Fibroblast of gingiva (primary cell): ENCODE data around the gene TLE3.

ENCODE experiments used
- DNase-seq: peaks from one replicate; pipeline ENCODE4 v3.0.0-alpha.2; 2011; ENCODE audit warnings: low read depth

The TLE3 gene

DNA sequence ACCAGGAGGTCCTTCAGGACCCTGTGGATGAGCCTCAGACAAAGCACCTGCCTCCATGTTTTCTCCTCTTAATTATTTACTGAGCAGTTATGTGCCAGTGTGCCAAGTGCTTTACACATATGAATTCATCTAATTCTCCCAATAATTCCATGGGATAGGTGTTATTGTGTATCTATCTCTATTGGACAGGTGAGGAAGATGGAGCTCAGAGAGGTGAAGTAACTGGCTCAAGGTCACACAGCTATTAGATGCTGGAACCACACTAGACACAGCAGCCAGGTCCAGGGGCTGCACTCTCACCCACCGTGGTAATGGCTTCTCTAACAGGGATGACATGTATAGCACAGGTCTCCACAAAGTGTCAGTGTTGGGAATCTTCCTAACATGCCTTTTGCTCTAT, 70.2 kb downstream of the TLE3 start:
- DNase-seq = no peak

- no peak for DNase-seq
These were observed 70.7 kb downstream of the TLE3 start for GRCh38 chr15:70026991-70027390.

DNA sequence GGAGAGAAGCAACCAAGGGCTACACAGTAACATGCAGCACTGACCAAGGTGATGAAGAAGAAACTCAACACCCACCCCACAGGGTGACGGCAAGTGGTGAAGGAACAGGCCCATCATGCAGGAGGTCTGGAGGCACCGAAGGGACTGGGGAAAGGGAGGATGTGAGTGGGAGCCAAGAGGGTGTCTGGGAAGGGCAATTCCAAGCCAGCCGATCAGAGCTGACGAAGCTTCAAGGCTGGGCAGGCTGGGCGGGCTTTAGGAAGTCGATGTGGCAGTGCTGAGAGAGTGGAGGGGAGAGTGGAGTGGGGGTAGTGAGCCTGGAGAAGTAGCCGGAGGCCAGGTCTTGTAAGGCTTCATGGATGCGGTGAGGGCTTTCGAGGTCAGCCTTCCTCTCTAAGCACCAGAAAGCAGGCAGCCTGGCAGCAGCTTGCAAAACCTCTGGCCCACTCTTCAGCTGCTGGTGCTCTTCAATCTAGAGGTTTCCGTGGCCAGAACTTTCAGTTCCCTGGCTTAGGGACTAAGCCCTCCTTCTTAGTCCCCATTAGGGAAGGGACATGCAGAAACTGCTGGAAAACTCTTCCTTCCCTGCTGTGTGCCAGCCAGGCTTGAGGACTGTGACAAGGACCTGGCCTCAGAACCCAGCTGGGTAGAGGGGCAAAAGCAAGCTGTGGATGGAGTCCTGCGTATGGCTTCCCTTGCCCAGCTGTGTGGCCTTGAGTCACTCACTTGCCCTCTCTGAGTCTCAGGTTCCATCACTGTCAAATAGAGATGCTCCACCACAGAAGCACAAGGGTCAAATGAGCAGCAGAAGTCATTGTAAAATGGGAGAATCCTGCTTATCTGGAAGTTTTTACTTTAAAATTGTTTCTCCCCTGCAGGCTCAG, 72.1 kb downstream of the TLE3 start:
- DNase-seq = peak; percentile 20

DNA sequence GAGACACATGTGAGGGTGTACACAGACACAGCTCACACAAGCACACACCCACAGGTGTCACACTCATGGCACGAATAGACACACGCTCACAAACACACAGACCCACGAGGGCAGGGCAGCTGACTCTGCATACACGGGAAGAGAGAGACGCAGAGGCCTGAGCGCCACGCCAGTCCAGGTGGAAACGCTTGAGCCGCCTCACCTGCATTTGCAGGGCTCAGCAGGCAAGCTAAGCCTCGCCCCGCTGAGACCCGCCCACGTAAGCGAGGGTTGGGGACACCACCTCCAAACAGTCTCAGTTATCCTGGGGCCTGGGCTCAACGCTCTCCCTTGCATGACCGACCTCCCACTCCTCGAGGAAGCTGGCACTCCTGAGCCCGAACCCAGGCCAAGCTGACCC, 73.2 kb downstream of the TLE3 start:
- DNase-seq = no peak

DNA sequence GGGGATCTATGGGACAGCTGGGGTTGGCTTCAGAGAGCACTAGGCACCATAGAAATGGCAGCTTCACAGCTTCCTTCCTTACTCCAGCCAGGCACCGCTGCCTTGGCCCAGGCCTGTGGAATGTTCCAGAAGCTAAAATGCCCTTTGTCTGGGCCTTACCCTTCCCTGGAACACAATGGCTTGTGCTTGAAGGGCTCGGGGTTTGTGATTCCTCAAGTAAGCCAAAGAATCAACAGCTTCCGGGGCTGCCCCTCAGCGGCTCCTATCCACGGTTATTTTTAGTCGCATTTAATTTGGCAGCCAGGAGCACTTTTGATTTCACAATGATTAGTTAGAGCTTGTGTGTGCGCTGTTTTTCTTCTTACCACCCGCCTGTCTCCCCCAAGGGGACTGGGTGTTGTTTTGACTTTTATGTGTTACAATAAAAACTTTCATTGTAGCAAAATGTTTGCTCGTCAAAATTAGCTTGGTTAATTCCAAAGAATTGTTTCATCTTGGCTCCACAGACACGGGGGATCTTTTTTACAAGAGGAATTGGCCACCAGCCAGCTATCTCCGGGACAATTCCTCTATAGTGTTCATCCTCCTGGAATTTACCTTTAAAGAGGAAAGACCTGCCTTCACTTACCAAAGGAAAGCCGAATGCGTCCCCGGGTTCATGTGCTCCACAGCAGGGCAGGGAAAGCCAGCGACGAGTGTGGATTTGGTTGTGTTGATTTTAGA, 73.8 kb downstream of the TLE3 start:
- peak; percentile 82 for DNase-seq

- peak; percentile 64 for DNase-seq
These were observed 74.5 kb downstream of the TLE3 start for GRCh38 chr15:70023064-70023768.

- no peak for DNase-seq
These were observed 77.5 kb downstream of the TLE3 start for GRCh38 chr15:70020229-70020628.

DNA sequence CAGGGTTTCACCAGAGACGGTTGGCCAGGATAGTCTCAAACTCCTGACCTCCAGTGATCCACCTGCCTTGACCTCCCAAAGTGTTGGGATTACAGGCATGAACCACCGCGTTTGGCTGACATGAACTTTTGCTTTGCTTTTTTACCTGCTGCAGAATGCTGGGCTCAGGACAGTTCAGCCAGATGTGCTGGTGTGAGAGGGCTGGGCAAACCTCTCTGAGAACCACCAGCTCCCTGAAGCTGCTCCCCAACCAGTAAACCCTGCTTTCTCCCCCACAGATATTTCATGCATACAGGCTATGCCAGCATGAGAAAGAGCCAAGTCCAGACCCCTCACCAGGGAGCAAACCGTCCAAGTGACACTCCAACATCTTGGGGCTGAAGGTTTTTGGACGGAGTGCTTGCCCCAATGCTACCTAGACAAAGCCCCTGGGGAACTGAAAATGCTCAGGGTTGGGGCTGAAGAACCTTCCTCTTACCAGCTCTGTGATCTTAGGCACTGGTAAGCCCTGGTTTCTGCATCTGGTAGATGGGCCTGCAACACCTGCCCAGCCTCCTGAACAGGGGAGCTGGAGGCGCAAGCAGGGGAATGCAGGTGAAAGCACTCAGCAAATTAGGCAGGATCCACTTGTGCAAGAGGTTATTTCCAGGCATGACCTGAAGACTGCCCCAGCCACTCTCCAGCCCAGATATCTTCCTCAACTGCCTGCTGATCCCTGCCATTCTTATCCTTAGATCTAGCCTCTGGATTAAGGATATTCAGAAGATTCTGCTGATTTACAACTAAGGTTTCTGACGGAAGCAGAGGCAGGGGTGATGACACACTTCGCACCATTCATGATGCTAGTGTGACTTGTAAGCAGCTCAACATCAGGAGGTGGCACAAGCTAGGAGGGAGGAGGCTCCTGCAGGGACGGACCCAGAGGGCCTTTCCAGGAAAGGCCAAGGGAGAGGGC, 78.8 kb downstream of the TLE3 start:
- no peak for DNase-seq

DNA sequence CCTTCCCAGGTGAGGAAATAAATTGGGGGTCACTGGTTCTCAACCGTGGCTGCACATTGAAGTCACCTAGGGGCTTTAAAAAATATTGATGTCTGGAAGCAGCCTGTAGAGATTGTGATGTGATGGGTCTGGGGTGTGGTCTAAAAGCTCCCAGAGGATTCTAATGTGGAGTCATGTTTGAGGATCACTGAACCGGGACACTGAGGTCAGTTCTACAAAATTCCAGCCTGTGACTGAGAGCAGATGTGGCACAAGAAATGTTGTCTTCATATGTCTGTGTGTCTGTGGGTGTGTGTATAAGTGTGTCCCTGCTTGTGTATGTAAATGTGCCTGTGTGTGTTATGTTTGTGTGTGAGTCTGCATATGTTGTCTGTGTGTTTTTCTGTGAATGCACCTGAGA, 79.9 kb downstream of the TLE3 start:
- no peak for DNase-seq

DNA sequence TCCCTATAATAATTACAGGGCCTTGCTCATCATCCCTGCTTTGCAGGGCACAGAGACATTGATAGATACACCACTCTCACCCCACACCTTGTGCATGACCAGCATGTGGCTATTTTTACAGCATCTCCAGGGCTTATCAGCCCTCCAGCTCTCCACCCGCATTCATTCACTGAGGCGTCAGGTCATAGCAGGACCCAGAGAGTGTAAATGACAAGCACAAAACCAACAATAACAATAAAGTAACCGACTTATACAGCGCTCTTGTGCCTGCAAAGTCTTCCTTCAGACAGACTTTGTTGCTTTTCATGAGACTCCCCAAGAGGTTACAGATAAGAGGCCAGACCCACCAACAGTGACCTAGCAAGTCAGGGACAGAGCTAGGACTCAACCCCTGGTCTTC, 80.7 kb downstream of the TLE3 start:
- no peak for DNase-seq

GRCh38 chr15:70016511-70016994, 81.2 kb downstream of the TLE3 start:
- DNase-seq = no peak

DNA sequence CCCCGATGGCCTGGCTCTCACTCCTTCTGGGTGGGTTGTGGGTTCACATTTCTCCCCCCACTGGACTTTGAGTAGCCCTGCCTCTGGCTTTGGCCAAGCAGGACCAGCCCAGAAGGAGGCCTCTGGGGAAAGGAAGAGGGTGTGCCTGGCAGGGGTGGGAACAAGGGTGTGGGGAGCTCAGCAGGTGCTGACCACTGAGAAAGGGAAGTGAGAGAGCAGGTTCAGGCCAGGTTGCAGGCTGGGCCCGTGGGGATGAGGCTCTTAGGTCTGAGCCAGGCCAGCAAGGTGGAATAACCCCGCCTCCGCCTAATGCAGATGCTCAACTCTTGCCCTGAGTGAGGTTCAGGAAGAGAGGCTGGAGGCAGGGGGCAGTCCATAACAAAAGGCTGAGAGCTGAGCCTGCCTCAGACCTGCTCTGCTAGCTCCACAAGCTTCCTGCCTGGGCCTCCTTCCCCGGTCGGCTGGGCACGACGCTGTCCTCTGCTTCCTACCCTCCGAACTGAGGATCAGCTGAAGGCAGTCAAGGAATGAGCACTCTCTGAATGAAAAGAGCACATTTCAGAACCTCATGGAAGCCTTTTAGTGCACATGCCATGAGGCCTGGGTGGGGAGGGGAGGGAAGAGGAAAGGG, 82.7 kb downstream of the TLE3 start:
- no peak for DNase-seq

- DNase-seq = no peak
These were observed 83.4 kb downstream of the TLE3 start for GRCh38 chr15:70014331-70014730.

GRCh38 chr15:70013656-70014313, 83.9 kb downstream of the TLE3 start:
- DNase-seq = no peak

DNA sequence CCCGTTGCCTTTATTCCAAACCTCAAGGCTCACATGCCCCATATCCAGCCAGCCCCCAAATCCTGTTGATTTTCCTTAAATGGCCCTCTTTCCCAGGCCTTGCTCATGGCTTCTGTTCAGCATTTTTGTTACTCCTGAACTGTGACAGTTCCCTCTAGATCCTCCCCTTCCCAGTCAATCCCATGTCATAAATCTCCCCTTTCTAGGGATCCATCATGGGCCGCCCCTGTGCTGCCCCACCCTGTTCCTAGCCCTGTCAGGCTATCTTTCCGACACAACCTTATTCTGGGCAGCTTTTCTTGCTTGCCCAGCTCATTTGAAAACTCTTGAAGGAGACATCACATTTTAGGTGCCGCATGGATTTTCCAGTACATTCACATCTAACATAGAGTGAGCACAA, 84.8 kb downstream of the TLE3 start:
- DNase-seq = no peak

- no peak for DNase-seq
These were observed 88.9 kb downstream of the TLE3 start for GRCh38 chr15:70008697-70009290.

DNA sequence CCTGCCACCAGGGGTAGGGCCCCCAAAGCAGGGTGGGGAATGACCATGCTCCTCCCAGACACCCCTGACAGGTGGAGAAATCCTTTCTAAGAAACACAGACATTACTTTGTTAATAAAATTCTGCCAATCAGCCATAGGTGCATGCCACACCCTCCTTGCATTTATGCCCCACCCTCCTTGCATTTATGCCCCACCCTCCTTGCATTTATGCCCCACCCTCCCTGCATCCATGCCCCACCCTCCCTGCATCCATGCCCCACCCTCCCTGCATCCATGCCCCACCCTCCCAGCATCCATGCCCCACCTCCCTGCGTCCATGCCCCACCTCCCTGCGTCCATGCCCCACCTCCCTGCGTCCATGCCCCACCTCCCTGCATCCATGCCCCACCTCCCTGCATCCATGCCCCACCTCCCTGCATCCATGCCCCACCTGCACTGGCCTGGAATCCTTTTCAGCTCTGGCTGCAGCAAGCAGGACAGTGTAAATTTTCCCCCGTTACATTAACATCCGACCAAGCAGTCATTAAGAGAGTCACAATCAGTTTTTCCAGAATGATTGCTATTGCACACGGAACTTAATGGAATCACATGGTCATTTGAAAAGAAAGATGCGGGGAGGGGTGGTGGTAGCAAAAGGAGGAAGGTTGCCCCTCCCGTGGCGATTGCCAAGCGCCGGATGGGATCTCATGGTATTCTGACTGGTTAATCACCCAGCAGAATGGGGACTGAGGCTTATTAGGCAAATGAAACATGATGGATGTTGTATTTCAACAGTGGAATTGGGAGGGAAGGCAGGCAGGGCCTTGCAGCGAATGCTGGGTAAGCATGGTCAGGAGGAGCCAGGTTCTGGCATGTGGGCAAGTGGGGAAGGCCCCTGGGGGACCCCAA, 91.2 kb downstream of the TLE3 start:
- DNase-seq = no peak

DNA sequence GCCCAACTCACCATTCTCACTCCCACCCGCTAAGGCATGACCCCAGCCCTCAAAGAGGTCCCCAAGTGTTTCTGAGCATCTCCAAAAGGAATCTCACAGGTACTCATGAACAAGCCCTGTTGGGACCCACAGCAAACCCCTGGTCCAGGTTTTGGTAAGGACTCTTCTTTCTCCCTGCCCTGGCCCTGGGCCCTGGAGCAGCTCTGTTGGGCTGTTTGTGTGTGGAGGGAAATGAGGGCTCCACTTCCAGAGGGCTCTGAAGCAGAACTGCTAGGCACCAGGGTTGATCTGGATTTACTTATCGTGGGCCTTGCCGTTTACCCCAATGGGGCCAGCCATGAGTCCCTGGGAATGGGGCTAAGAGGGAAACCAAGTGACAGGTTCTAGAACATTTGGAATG, 92.9 kb downstream of the TLE3 start:
- DNase-seq = no peak

- no peak for DNase-seq
These were observed 94.8 kb downstream of the TLE3 start for GRCh38 chr15:70002897-70003296.
